ENCODE data around the gene NEGR1.

- TF ChIP-seq CTCF (conservative IDR thresholded peaks at IDR 0.05; ENCODE audit: low read length) (no peak), EZH2phosphoT487 (IDR thresholded peaks at IDR 0.05; ENCODE audit: borderline replicate concordance) (no peak)
Measured at GRCh38 chr1:71780681-71781080, 501.7 kb downstream of the NEGR1 start.

Data from Loucy (cell line).